H1 (cell line): ENCODE data around the gene SND1. TPM values are rescaled to one million over a fixed set of nuclear protein-coding genes. Genes with fewer than 3 reads are reported as not detected.

ENCODE experiments used
- CTCF ChIA-PET: fragments of 300-600 bp; sonication (Branson Sonifier 250); formaldehyde crosslinking; loops from one replicate; lab custom pipeline; 2021; ENCODE audit not compliant: partially characterized antibody; lab: Charles Lee
- POLR2A ChIA-PET: fragments of 300-600 bp; sonication (Branson Sonifier 250); formaldehyde crosslinking; loops from one replicate; lab custom pipeline; 2021; ENCODE audit warnings: inconsistent platforms; ENCODE audit not compliant: partially characterized antibody; lab: Charles Lee
- DNase-seq, 2 experiments: peaks; one replicate each; pipeline versions ENCODE4 v3.0.0 to v3.0.0-alpha.2; 2010 to 2022; ENCODE audit warnings: low spot score in 2 of 2, low read depth in 1 of 2, mixed read lengths in 1 of 2
- FAIRE-seq: peaks from 2 replicates; lab custom pipeline; 2011; peaks lifted over from hg19 to GRCh38; lab: Jason Lieb, UNC
- H2AFZ ChIP-seq: 2 replicates; pipeline ENCODE4 v1.8.1; 2012; ENCODE audit warnings: low read length, inconsistent platforms
- H2AK5ac ChIP-seq: 2 replicates; pipeline ENCODE4 v1.6.1; 2013; ENCODE audit warnings: low read depth, low read length
- H2BK120ac ChIP-seq: replicated peaks from 2 replicates; pipeline ENCODE3; 2013; ENCODE audit warnings: low read depth, low read length, inconsistent platforms
- H2BK12ac ChIP-seq: 2 replicates; pipeline ENCODE4 v1.6.1; 2013; ENCODE audit warnings: low read depth, low read length
- H2BK15ac ChIP-seq: 2 replicates; pipeline ENCODE4 v1.6.1; 2013; ENCODE audit warnings: low read length
- H2BK20ac ChIP-seq: 2 replicates; pipeline ENCODE4 v1.6.1; 2013; ENCODE audit warnings: low read length
- H2BK5ac ChIP-seq: 2 replicates; pipeline ENCODE4 v1.6.1; 2013; ENCODE audit warnings: low read depth, low read length
- H3K14ac ChIP-seq: 2 replicates; pipeline ENCODE4 v1.6.1; 2013; ENCODE audit warnings: inconsistent platforms; ENCODE audit not compliant: insufficient read length
- H3K18ac ChIP-seq: 2 replicates; pipeline ENCODE4 v1.6.1; 2013; ENCODE audit warnings: low read length; ENCODE audit errors: extremely low read depth
- H3K23ac ChIP-seq: 2 replicates; pipeline ENCODE4 v1.6.1; 2013; ENCODE audit warnings: inconsistent platforms; ENCODE audit not compliant: insufficient read length
- H3K23me2 ChIP-seq: 2 replicates; pipeline ENCODE4 v1.6.1; 2013; ENCODE audit warnings: low read depth, low read length
- H3K27ac ChIP-seq: 2 replicates; pipeline ENCODE4 v1.6.1; 2011; ENCODE audit warnings: low read depth, low read length, inconsistent platforms
- H3K27me3 ChIP-seq, 4 experiments: replicated peaks in 1 of 4; 1 replicate in 1 of 4; 2 replicates in 3 of 4; pipeline versions ENCODE4 v1.6.1 to v1.8.1; 2011 to 2013; ENCODE audit warnings: low read length in 3 of 4, mild to moderate bottlenecking in 3 of 4, inconsistent platforms in 2 of 4, mixed read lengths in 2 of 4, moderate library complexity in 1 of 4; ENCODE audit not compliant: control insufficient read depth in 3 of 4, insufficient read depth in 3 of 4; ENCODE audit errors: extremely low read depth in 1 of 4
- H3K36me3 ChIP-seq, 4 experiments: 2 replicates each; pipeline versions ENCODE4 v1.6.1 to v1.8.1; 2011 to 2013; ENCODE audit warnings: mild to moderate bottlenecking in 4 of 4, low read length in 3 of 4, moderate library complexity in 2 of 4, control low read depth in 1 of 4, inconsistent platforms in 1 of 4; ENCODE audit not compliant: insufficient read depth in 4 of 4, control insufficient read depth in 2 of 4
- H3K4ac ChIP-seq: replicated peaks from 2 replicates; pipeline ENCODE3; 2013; ENCODE audit warnings: low read length, low read depth, mixed read lengths, inconsistent platforms; ENCODE audit not compliant: insufficient read length
- H3K4me1 ChIP-seq, 4 experiments: replicated peaks in 1 of 4; 1 replicate in 1 of 4; 2 replicates in 3 of 4; pipeline versions ENCODE4 v1.6.1 to v1.8.1; 2011 to 2013; ENCODE audit warnings: low read length in 3 of 4, inconsistent platforms in 2 of 4, mixed read lengths in 1 of 4; ENCODE audit not compliant: insufficient read depth in 4 of 4, control insufficient read depth in 3 of 4
- H3K4me2 ChIP-seq, 2 experiments: 2 replicates each; pipeline versions ENCODE4 v1.6.1 to v1.8.1; 2011 to 2013; ENCODE audit warnings: low read depth in 2 of 2, low read length in 2 of 2, control low read depth in 1 of 2, inconsistent platforms in 1 of 2, mild to moderate bottlenecking in 1 of 2; ENCODE audit not compliant: insufficient read depth in 1 of 2
- H3K4me3 ChIP-seq, 4 experiments: fragments of 200-600, 300-600 bp in 1 of 4; sonication (generic), shearing (Covaris generic), sonication (Bioruptor Twin) in 1 of 4; 2 replicates each; pipeline versions ENCODE4 v1.5.1 to v1.8.1; 2011 to 2016; ENCODE audit warnings: low read length in 4 of 4, low read depth in 3 of 4, control low read depth in 2 of 4, inconsistent platforms in 2 of 4, mild to moderate bottlenecking in 2 of 4, mixed read lengths in 1 of 4, moderate library complexity in 1 of 4; ENCODE audit not compliant: insufficient read depth in 2 of 4; ENCODE audit errors: extremely low read depth in 1 of 4
- H3K56ac ChIP-seq: replicated peaks from 2 replicates; pipeline ENCODE3; 2013; ENCODE audit warnings: low read depth, mild to moderate bottlenecking, mixed read lengths, low read length, inconsistent platforms; ENCODE audit not compliant: insufficient read length
- H3K79me1 ChIP-seq: 2 replicates; pipeline ENCODE4 v1.6.1; 2013; ENCODE audit warnings: low read depth, low read length, control low read depth
- H3K79me2 ChIP-seq, 2 experiments: 2 replicates each; pipeline versions ENCODE4 v1.6.1 to v1.8.1; 2012 to 2013; ENCODE audit warnings: low read length in 2 of 2, mild to moderate bottlenecking in 2 of 2, inconsistent platforms in 1 of 2; ENCODE audit not compliant: insufficient read depth in 2 of 2, control insufficient read depth in 1 of 2
- H3K9ac ChIP-seq, 4 experiments: replicated peaks in 1 of 4; 1 replicate in 1 of 4; 2 replicates in 3 of 4; pipeline versions ENCODE4 v1.6.1 to v1.8.1; 2011 to 2013; ENCODE audit warnings: low read depth in 3 of 4, low read length in 3 of 4, control low read depth in 2 of 4, mild to moderate bottlenecking in 2 of 4, moderate library complexity in 2 of 4, inconsistent platforms in 1 of 4; ENCODE audit errors: extremely low read depth in 1 of 4
- H3K9me3 ChIP-seq, 2 experiments: 2 replicates each; pipeline versions ENCODE4 v1.6.1 to v1.8.1; 2012 to 2013; ENCODE audit warnings: mild to moderate bottlenecking in 2 of 2, moderate library complexity in 2 of 2, control low read depth in 1 of 2, inconsistent platforms in 1 of 2, low read depth in 1 of 2, low read length in 1 of 2, mixed read lengths in 1 of 2; ENCODE audit not compliant: insufficient read depth in 2 of 2
- H4K20me1 ChIP-seq, 2 experiments: replicated peaks in 1 of 2; 2 replicates each; pipeline versions ENCODE3 to v1.8.1; 2011 to 2013; ENCODE audit warnings: inconsistent platforms in 2 of 2, low read length in 2 of 2, mild to moderate bottlenecking in 1 of 2; ENCODE audit not compliant: insufficient read depth in 2 of 2, control insufficient read depth in 1 of 2
- H4K5ac ChIP-seq: 2 replicates; pipeline ENCODE4 v1.6.1; 2013; ENCODE audit warnings: low read length, low read depth, mixed read lengths, inconsistent platforms; ENCODE audit not compliant: insufficient read length
- H4K8ac ChIP-seq: 2 replicates; pipeline ENCODE4 v1.8.0; 2013; ENCODE audit warnings: mild to moderate bottlenecking, moderate library complexity, low read length, inconsistent platforms; ENCODE audit not compliant: insufficient read depth; ENCODE audit errors: extremely low read depth
- H4K91ac ChIP-seq: replicated peaks from 2 replicates; pipeline ENCODE3; 2013; ENCODE audit warnings: low read length, mixed read lengths, inconsistent platforms; ENCODE audit not compliant: insufficient read length
- BRCA1 ChIP-seq: IDR thresholded peaks from 2 replicates; pipeline ENCODE4 v1.6.1; 2012; ENCODE audit warnings: low read depth, low read length, improper control_type of control experiment
- CBX5 ChIP-seq: fragments of 300-800, 300-1000 bp; sonication (generic); IDR thresholded peaks from 2 replicates; pipeline ENCODE4 v1.7.1; 2016; ENCODE audit warnings: antibody characterized with exemption, low read length, low read depth
- CBX8 ChIP-seq: fragments of 300-800, 300-1000 bp; sonication (generic); IDR thresholded peaks from 2 replicates; pipeline ENCODE4 v1.7.1; 2016; ENCODE audit warnings: low read depth, low read length, borderline replicate concordance
- CEBPB ChIP-seq: IDR thresholded peaks from 2 replicates; pipeline ENCODE4 v1.6.1; 2012; ENCODE audit warnings: low read depth, low read length
- CREB1 ChIP-seq: IDR thresholded peaks from 2 replicates; pipeline ENCODE4 v1.6.1; 2012; ENCODE audit warnings: inconsistent platforms
- GTF2F1 ChIP-seq: IDR thresholded peaks from 2 replicates; pipeline ENCODE4 v1.6.1; 2012; ENCODE audit warnings: low read depth, low read length, improper control_type of control experiment, borderline replicate concordance
- KDM4A ChIP-seq: IDR thresholded peaks from one replicate; pipeline ENCODE4 v1.7.1; 2012; ENCODE audit warnings: low read depth, mild to moderate bottlenecking, moderate library complexity, low read length, inconsistent platforms; ENCODE audit not compliant: severe bottlenecking
- NANOG ChIP-seq: IDR thresholded peaks from 2 replicates; pipeline ENCODE4 v1.6.1; 2011; ENCODE audit warnings: low read length, low read depth, mild to moderate bottlenecking, inconsistent platforms; ENCODE audit not compliant: insufficient read depth, poor library complexity, severe bottlenecking
- RFX5 ChIP-seq: IDR thresholded peaks from 2 replicates; pipeline ENCODE4 v1.6.1; 2011; ENCODE audit warnings: low read depth, low read length, improper control_type of control experiment, borderline replicate concordance
- RNF2 ChIP-seq: fragments of 200-900, 300-1000 bp; sonication (generic); IDR thresholded peaks from 2 replicates; pipeline ENCODE4 v1.7.1; 2016; ENCODE audit warnings: borderline replicate concordance, low read depth, mild to moderate bottlenecking, antibody characterized with exemption, low read length; ENCODE audit not compliant: poor library complexity, severe bottlenecking; ENCODE audit errors: missing control alignments
- SAP30 ChIP-seq: fragments of 300-600 bp; sonication (generic); IDR thresholded peaks from 2 replicates; pipeline ENCODE4 v1.7.1; 2012; ENCODE audit warnings: low read length, moderate library complexity, mild to moderate bottlenecking, inconsistent platforms; ENCODE audit not compliant: insufficient read depth, insufficient replicate concordance
- SP1 ChIP-seq: IDR thresholded peaks from 2 replicates; pipeline ENCODE4 v1.6.1; 2011; ENCODE audit warnings: low read depth, low read length
- WGBS, 2 experiments: shearing (Covaris generic) in 1 of 2; methylation state at CpG; one replicate each; pipeline versions ENCODE4 v1.1.6 to v1.1.7; 2013 to 2015; ENCODE audit warnings: low lambda C conversion rate in 2 of 2, mixed read lengths in 2 of 2, inconsistent platforms in 1 of 2, low coverage in 1 of 2, missing lambda C conversion rate in 1 of 2; ENCODE audit not compliant: insufficient replicate concordance in 2 of 2, insufficient coverage in 1 of 2, insufficient read length in 1 of 2; ENCODE audit errors: extremely low coverage in 1 of 2, missing lambda C conversion rate in 1 of 2; 5-methylcytosine and 5-hydroxymethylcytosine counted together
- polyA plus RNA-seq, 7 experiments: library from polyadenylated mRNA; depleted of rRNA in 3 of 7; stranded (reverse) in 5 of 7; unstranded in 2 of 7; fragments of >200 nt in 5 of 7; fragments of 200-250 nt in 2 of 7; gene quantifications; 1 replicate in 5 of 7; 2 replicates in 1 of 7; 4 replicates in 1 of 7; pipeline versions ENCODE4 v1.2.1 to v1.2.3, GENCODE V29; 2011 to 2013; ENCODE audit warnings: missing spikeins in 2 of 7, mixed read lengths in 2 of 7
- total RNA-seq: library from RNA; stranded (reverse); fragmentation: NEBNext Ultra II Directional; extraction: Animal tissue kit (Norgen Biotek cat#: 25700); gene quantifications from 2 replicates; pipeline ENCODE4 v1.2.1, GENCODE V29; 2021

Gene SND1
- total and polyA plus RNA-seq, 2 of the 8 experiments (the other 6 are each of a cell fraction or from before 2014, with no cell fraction given) = 122 to 290 TPM

GRCh38 chr7:127871226-127871625 lies 219.2 kb downstream of the SND1 start:
- Histone ChIP-seq H3K4me2 (no peak overlapping the region), H3K23me2 (no peaks in the 10 kb centered on the region), H2AFZ (no peak overlapping the region), H3K4me3 (no peak overlapping the region), H3K36me3 (no peaks in the 10 kb centered on the region), H3K23ac (no peak overlapping the region), H4K5ac (no peak overlapping the region), H3K9ac (no peak overlapping the region), H4K20me1 (peaks cover 0 to 2% of the 10 kb centered on the region in 2 experiments), H4K8ac (no peak overlapping the region), H2BK20ac (no peak overlapping the region), H2BK15ac (no peak overlapping the region), H2BK5ac (no peak overlapping the region), H3K4ac (no peak overlapping the region), H2AK5ac (no peak overlapping the region), H3K79me1 (no peaks in the 10 kb centered on the region), H2BK120ac (no peak overlapping the region), H3K18ac (no peak overlapping the region), H2BK12ac (no peak overlapping the region), H3K27me3 (no peaks in the 10 kb centered on the region), H3K14ac (no peak overlapping the region), H3K79me2 (peaks cover 0 to 6% of the 10 kb centered on the region in 2 experiments; a peak in 1 of 4 replicates), H3K4me1 (peaks cover 0 to 4% (median 0%) of the 10 kb centered on the region in 4 experiments; a peak in 3 of 7 replicates), H3K56ac (no peak overlapping the region), H3K27ac (no peak overlapping the region), H4K91ac (no peak overlapping the region), H3K9me3 (no peaks in the 10 kb centered on the region)
- CTCF ChIA-PET = interaction anchor here (1.6 kb wide), 1 partner anchor 79 kb away, joined by 5 read pairs; no protein-coding TSS in a partner anchor
- no peak for DNase-seq
- 98% methylated on average over 3 of the region's 3 CpGs; no CpG with 5 or more reads in 1 of the 2 experiments for WGBS, 2 experiments
- POLR2A ChIA-PET = no interaction called here
- no peak for FAIRE-seq
- no peak for TF ChIP-seq KDM4A
- TF ChIP-seq CBX5 = no peak
- no peak for TF ChIP-seq SP1
- TF ChIP-seq NANOG = no peak
- no peak for TF ChIP-seq CEBPB
- TF ChIP-seq BRCA1 = no peak
- no peak for TF ChIP-seq CBX8
- TF ChIP-seq SAP30 = no peak
- no peak for TF ChIP-seq RNF2
- TF ChIP-seq RFX5 = no peak
- no peak for TF ChIP-seq GTF2F1
- no peak for TF ChIP-seq CREB1
